ENCODE measurements around the gene USP31.
A peak's percentile ranks its signal among the peaks of the same experiment; 100 is the strongest.

The USP31 gene

DNA sequence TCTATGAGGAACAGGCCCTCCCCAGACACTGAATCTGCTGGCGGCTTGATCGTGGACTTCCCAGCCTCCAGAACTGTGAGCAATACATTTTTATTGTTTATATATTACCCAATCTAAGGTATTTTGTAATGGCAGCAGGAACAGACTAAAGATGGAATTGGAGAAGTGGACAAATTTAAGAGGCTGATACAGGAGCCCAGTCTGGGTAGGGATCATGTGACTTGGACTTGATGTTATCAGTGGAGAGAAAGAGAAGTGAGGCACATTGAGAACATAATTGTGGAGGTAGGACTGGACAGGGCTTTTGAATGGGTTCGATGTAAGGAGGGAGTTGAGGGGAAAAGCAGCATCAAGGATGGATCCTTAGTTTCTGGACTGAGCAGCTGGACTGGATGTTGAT lies 93.8 kb downstream of the USP31 start:
- no peak for DNase-seq

- no peak for DNase-seq
Observed at GRCh38 chr16:23052908-23053580, 96.2 kb downstream of the USP31 start.

DNA sequence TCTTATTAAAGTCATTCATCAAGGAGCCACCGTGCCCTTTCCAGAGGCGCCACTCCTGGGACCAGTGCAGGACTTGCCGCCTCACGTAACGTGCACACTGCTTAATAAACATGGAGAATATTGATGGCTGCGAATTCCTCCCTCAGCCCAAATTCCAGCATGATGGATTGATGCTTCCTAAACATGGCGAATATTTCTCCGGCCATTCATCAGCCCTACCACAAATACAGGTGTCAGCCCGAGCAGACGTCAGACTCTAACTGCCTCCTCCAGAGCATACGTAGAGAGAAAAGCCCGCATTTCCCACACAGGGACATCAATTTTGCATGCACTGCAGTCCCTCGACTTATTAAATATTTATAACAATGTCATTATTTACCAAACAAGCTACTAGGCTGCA lies 97.0 kb downstream of the USP31 start:
- DNase-seq: no peak

GRCh38 chr16:23051587-23051986 lies 97.7 kb downstream of the USP31 start:
- no peak for DNase-seq

DNA sequence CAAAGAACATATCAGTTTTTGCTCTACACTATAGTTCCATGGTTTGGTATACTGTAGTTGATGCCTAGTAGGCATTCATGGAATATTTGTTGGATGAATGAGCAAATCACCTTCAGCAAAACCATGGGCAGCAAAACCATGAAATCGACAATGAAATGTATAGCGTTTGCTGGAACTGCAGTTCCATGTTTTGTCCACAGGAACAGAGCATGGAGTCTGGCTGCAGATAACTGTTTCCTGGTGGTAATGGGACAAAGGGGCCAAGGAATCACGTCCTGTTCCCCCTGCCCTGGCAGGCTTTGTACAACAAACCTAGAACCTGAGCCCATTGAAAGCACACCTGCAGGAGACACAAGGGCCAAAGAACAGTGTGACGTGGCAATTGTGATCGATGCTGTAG lies 101.1 kb downstream of the USP31 start:
- DNase-seq: no peak

- DNase-seq: no peak
Observed at GRCh38 chr16:23045025-23045424, 104.2 kb downstream of the USP31 start.

DNA sequence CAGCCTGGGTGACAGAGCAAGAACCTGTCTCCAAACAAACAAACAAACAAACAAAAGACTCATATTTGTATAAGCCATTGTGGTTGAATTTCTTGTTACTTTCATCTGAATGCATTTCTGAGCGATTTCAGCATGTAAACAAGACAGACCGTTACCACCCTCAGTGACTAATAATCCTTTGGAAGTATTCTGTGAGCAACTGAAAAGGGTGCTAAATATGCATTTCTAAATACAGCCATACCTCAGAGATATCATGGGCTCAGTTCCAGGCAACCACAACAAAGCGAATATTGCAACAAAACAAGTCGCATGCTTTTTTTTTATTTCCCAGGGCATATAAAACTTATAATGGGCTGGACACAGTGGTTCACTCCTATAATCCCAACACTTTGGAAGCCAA lies 109.0 kb downstream of the USP31 start:
- no peak for DNase-seq

DNA sequence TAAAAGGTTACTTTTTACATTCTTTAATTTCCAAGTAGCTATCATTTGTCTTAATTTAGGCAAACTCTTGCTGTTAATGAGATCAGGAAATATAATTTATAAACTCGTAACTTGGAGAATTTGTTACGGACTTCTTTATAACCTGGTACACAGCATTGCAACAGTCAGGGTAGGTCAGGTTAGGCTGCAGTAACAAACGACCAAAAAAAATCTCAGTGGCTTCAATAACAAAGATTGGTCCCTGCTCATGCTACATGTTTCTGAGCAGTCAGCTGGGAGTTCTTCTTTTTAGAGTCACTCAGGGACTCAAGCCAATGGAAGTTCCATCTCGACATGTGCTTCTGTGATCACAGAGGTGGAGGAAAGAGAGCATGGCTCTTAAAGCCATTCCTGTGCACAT lies 110.1 kb downstream of the USP31 start:
- no peak for DNase-seq

DNA sequence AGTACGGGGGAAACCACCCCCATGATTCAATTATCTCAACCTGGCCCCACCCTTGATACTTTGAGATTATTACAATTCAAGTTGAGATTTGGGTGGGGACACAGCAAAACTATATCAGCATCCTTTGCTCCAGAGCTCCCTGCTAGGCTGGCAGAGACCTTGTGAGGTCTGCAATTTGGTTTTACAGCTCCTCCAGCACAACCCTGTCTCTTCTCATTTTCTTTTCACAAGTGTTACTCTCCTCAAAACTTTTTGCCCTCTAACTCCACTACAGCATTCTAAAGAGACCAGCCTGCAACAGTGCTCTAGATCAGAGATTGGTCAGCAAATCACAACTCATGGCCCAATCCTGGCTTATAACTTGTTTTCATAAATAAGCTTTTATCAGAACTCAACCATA lies 114.0 kb downstream of the USP31 start:
- DNase-seq: no peak

- no peak for DNase-seq
Observed at GRCh38 chr16:23031508-23032098, 117.6 kb downstream of the USP31 start.

- peak; percentile 5 for DNase-seq
Observed at GRCh38 chr16:23029733-23030420, 119.4 kb downstream of the USP31 start.

DNA sequence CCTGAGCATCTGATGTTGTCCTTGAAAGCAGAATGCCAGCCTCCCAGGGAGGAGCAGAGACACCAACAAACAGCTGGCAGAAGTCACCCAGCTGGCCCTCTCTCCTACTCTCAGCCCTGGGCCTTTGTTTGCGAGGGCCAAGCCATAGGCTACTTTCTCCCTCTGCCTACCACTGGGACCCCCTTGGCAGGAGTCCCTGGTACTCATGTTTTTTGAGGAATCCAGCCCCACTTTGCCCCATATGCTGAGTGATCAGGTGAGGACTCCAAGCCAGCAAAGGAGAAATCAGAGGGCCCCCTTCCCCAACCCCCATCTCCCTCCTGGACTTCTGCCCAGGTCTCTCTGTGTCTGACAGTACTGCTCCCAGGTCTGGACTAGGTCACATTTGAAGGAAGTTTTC lies 121.9 kb downstream of the USP31 start:
- DNase-seq: peak; percentile 2

- DNase-seq: no peak
Observed at GRCh38 chr16:23026784-23027362, 122.4 kb downstream of the USP31 start.

- no peak for DNase-seq
Observed at GRCh38 chr16:23025692-23026307, 123.5 kb downstream of the USP31 start.

- DNase-seq: peak; percentile 31
Observed at GRCh38 chr16:23024044-23024443, 125.2 kb downstream of the USP31 start.

- no peak for DNase-seq
Observed at GRCh38 chr16:23020084-23020483, 129.2 kb downstream of the USP31 start.

DNA sequence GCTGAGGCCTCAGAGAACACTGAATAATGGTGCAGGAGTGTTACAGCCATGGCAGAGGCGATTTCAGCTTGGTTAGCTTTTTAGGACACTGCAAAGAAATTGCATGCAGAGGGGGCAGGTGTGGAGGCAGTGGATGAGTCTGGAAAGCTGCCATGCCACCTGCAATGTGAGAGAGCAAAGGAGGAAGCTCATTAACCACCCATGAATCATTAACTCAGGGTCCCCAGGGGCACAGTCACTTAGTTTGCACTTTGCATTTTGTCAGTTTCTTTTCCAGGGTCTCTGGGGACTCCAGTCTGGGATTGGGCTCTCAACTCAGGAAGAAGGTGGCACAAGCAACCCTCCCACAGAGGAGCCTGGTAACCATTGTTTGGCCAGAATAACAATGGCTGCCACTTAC lies 132.9 kb downstream of the USP31 start:
- DNase-seq: peak; percentile 12

GRCh38 chr16:23015580-23015979 lies 133.7 kb downstream of the USP31 start:
- DNase-seq: no peak

DNA sequence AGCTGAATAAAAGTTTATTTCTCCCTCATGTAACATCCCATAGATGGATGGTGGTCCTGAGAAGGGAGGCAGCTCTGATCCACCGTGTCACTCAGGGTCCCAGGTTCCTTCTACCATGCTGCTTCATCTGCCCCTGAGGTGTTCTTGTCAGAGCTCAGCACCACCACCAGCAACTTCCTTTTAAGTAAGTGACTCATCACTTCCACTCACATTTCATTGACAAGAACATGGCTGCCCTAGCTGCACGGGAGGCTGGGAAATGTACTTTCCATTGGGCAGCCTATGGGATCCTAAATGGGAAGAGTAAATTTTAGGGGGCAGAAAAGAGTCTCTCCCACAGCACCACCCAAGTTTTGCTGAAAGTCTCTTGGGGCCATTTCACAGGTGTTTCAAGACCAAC lies 134.7 kb downstream of the USP31 start:
- no peak for DNase-seq

All from NCI-H1092 treated with DMSO at 0.1 percent for 48 hours (cell line).